ENCODE measurements around the gene PTPN4. TPM values are rescaled to one million over a fixed set of nuclear protein-coding genes. Genes with fewer than 3 reads are reported as not detected.

Gene PTPN4
- total and polyA plus RNA-seq, 2 of the 8 experiments (the other 6 are each of a cell fraction or from before 2014, with no cell fraction given) = 28.5 to 105 TPM

- Histone ChIP-seq H3K27ac (ENCODE audit: low read depth, low read length) (no peak overlapping the region), H3K4me1 (replicated peaks in 1 of 4; ENCODE audit: control insufficient read depth in 3 of 4, insufficient read depth in 4 of 4, low read length in 3 of 4) (peaks cover 0 to 7% (median 3%) of the 10 kb centered on the region in 4 experiments; a peak in 4 of 7 replicates), H4K5ac (ENCODE audit: insufficient read length, low read depth, low read length) (no peak overlapping the region), H3K56ac (replicated peaks; ENCODE audit: insufficient read length, low read depth, low read length) (no peak overlapping the region), H3K79me1 (ENCODE audit: low read depth, low read length) (peaks cover 11% of the 10 kb centered on the region; the same call in 1 of the 2 replicates), H2BK20ac (ENCODE audit: low read length) (no peak overlapping the region), H3K36me3 (ENCODE audit: control insufficient read depth in 2 of 4, insufficient read depth in 4 of 4, low read length in 3 of 4) (peaks cover 0 to 6% (median 2%) of the 10 kb centered on the region in 4 experiments; a peak in 3 of 8 replicates), H2BK120ac (replicated peaks; ENCODE audit: low read depth, low read length) (no peak overlapping the region), H2BK5ac (ENCODE audit: low read depth, low read length) (no peak overlapping the region), H3K23me2 (ENCODE audit: low read depth, low read length) (no peaks in the 10 kb centered on the region), H3K27me3 (replicated peaks in 1 of 4; ENCODE audit: control insufficient read depth in 3 of 4, extremely low read depth in 1 of 4, insufficient read depth in 3 of 4, low read length in 3 of 4) (no peaks in the 10 kb centered on the region), H4K20me1 (replicated peaks in 1 of 2; ENCODE audit: control insufficient read depth in 1 of 2, insufficient read depth in 2 of 2, low read length in 2 of 2) (peaks cover 0 to 5% of the 10 kb centered on the region in 2 experiments), H2BK15ac (ENCODE audit: low read length) (no peak overlapping the region), H2AK5ac (ENCODE audit: low read depth, low read length) (no peak overlapping the region), H3K79me2 (ENCODE audit: control insufficient read depth in 1 of 2, insufficient read depth in 2 of 2, low read length in 2 of 2) (peaks cover 0 to 79% of the 10 kb centered on the region in 2 experiments; a peak in 3 of 4 replicates), H4K8ac (ENCODE audit: extremely low read depth, insufficient read depth, low read length) (no peak overlapping the region), H3K23ac (ENCODE audit: insufficient read length) (no peak overlapping the region), H3K9me3 (ENCODE audit: insufficient read depth in 2 of 2, low read depth in 1 of 2, low read length in 1 of 2) (peaks cover 6 to 7% of the 10 kb centered on the region in 2 experiments; a peak in 2 of 4 replicates), H2BK12ac (ENCODE audit: low read depth, low read length) (no peak overlapping the region), H3K18ac (ENCODE audit: extremely low read depth, low read length) (no peak overlapping the region), H3K14ac (ENCODE audit: insufficient read length) (no peak overlapping the region), H2AFZ (ENCODE audit: low read length) (no peak overlapping the region), H4K91ac (replicated peaks; ENCODE audit: insufficient read length, low read length) (no peak overlapping the region), H3K4me3 (ENCODE audit: extremely low read depth in 1 of 4, insufficient read depth in 2 of 4, low read depth in 3 of 4, low read length in 4 of 4) (no peak overlapping the region), H3K4ac (replicated peaks; ENCODE audit: insufficient read length, low read depth, low read length) (no peak overlapping the region), H3K9ac (replicated peaks in 1 of 4; ENCODE audit: extremely low read depth in 1 of 4, low read depth in 3 of 4, low read length in 3 of 4) (no peak overlapping the region), H3K4me2 (ENCODE audit: insufficient read depth in 1 of 2, low read depth in 2 of 2, low read length in 2 of 2) (no peak overlapping the region)
- POLR2A ChIA-PET (ENCODE audit: partially characterized antibody) = interaction anchor here (0.6 kb wide), 1 partner anchor 82 kb away, joined by 3 read pairs; the partner anchor contains the start of gene PTPN4
- FAIRE-seq = no peak
- CTCF ChIA-PET (ENCODE audit: partially characterized antibody) = interaction anchor here (1.4 to 1.5 kb wide), 2 partner anchors 11 to 15 kb away, joined by 5 to 6 read pairs; no protein-coding TSS in a partner anchor
- TF ChIP-seq RFX5 (IDR thresholded peaks at IDR 0.05; ENCODE audit: borderline replicate concordance, low read depth, low read length) = no peak
- TF ChIP-seq SAP30 (IDR thresholded peaks at IDR 0.05; ENCODE audit: insufficient read depth, insufficient replicate concordance, low read length) = no peak
- no peak for TF ChIP-seq SP1 (IDR thresholded peaks at IDR 0.05; ENCODE audit: low read depth, low read length)
- TF ChIP-seq CEBPB (IDR thresholded peaks at IDR 0.05; ENCODE audit: low read depth, low read length) = no peak
- no peak for DNase-seq (ENCODE audit: low read depth in 1 of 2, low spot score in 2 of 2)
- WGBS, 2 experiments (ENCODE audit: extremely low coverage in 1 of 2, insufficient coverage in 1 of 2, insufficient read length in 1 of 2, insufficient replicate concordance in 2 of 2, low coverage in 1 of 2, low lambda C conversion rate in 2 of 2, missing lambda C conversion rate in 1 of 2) = 86% methylated on average over 1 of the region's 1 CpG; no CpG with 5 or more reads in 1 of the 2 experiments
Observed at GRCh38 chr2:119841550-119841949, 81.8 kb downstream of the PTPN4 start.

Data from H1 (cell line).